Islet of Langerhans (tissue), 1 donor: ENCODE measurements around the gene VPS13D.
"Not testable (repeated sequence)": the region's sequence is repeated elsewhere in the genome, so short reads cannot be mapped to it uniquely, and the experiment has no call there.

Source experiments
- FAIRE-seq: peaks from one replicate; lab custom pipeline; 2011; peaks lifted over from hg19 to GRCh38; lab: Jason Lieb, UNC

Gene VPS13D

DNA sequence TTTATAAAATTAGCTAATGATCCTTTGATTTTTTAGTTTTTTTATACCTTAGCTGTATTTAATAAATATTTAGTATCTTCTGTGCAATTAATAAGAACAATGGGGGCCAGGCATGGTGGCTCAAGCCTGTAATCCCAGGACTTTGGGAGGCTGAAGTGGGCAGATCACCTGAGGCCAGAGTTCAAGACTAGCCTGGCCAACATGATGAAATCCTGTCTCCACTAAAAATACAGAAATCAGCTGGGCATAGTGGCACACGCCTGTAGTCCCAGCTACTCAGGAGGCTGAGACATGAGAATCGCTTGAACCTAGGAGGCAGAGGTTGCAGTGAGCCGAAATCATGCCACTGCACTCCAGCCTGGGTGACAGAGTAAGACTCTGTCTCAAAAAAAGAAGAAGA is 241.1 kb downstream of the VPS13D start:
- not testable (repeated sequence) for FAIRE-seq

DNA sequence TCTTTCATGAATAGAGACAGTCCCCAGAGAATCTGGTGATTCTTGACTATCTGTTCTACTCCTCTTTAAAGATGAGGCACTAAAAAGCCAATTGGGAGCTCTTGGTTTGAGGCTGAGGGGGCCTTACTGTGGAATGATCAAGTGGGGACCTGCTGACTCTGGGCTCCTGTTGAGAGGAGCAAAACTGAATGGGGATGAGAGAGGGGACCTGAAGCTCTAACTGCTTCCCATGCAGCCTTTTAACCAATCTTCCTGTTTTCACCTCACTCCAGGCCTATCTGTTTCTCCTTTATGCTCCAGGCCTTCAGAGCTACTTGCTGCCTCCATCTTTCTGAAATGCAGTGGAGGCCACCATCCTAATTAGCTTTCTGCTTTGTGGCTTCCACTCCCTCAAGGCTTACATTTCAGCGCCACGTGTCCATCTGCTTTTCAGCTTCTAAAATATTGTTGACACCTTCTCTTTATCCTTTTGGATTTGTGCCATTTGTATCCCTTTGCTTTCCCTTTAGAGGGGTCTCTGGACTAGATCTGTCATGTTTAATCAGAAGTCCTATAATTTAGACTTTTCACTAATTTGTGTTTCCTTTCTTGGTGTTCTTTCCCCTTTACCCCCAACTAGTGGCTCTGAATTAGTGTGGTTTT is 242.4 kb downstream of the VPS13D start:
- no peak for FAIRE-seq

DNA sequence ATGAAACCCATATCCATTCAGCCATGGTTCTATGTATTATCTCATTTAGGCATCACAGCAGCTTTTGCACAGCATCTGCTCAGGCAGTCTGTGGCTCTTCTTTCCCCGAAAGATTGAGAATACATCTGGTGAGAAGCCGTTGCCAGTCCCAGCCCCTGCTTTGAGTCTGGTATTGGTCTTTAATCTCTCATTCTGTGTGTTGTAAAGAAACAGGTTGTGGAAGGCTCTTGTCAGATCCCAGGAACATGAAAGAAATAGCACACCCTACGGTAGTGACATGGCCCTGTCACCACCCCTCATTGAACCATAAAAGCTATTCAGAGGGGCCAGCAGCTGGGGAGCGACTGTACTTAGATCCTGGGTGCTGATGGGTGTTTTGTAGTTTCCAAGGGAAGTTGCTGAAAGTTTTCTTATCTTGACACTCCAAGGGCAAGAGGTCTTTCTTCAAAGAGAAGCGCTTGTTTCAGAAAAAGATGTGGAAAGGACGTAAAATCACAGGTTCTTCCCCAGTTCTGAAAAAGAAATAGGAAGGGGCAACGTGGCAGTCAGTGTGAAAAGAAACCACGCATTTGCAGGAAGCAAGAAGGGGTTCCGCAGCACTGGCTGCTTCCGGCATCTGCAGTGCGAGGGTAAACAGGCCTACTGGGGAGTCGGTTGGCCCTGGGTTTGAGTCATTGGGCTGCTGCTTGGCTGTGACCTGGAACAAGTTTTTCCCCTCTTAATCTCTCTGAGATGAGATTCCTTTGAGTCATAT is 243.1 kb downstream of the VPS13D start:
- FAIRE-seq = no peak

DNA sequence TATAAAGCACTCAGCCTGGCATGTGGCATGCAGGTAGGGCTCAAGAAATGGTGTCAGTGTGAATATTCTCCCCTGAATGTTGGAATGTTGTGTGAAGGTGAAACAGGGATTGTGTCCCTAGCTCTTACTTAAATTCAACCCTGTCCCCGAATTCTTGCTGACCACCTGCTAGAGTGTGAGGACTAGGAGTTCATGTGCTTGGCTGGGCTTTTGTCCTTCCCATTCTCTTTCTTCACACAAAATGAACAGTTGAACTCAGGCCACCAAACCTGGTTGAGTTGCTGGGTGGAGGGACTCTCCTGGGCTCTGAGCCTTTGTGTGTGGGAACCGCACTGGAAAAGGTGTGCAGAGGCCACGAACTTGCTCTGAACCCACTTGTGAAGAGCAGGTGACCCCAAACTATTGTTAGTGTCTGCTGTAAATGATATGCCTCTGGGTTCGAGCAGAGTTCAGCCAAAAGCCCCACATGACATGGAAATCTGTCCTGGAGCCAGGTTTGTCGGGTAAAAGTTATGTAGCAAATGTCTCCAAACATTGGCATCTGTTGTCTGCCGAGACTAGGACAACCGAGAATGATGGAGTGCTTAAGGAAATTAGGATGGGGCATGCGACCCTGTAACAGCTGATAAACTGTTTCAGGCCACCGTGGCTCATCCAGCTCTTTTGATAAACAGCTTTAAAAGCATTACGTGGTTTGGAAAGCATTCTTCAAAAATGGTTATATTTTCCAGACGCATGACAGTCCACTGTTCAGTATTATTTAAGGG is 243.9 kb downstream of the VPS13D start:
- FAIRE-seq = no peak

DNA sequence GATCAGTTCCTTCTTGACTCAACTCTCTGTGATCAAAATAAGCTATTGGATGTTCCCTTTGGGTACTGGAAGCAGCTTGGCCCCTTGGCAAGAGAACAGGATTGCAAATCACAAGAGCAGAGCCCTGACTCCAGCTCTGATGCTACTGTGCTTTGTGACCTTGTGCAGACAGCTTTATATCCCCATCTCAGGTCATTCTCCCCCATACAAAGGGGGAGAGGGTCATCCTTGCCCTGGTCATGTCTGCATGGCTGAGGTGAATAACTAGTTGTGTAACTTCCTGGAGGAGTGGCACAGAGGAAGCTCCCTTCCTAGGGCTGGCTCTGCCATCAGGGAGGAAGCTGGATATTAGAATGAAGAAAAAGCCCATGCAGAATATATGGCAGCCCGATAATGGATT is 245.3 kb downstream of the VPS13D start:
- no peak for FAIRE-seq

DNA sequence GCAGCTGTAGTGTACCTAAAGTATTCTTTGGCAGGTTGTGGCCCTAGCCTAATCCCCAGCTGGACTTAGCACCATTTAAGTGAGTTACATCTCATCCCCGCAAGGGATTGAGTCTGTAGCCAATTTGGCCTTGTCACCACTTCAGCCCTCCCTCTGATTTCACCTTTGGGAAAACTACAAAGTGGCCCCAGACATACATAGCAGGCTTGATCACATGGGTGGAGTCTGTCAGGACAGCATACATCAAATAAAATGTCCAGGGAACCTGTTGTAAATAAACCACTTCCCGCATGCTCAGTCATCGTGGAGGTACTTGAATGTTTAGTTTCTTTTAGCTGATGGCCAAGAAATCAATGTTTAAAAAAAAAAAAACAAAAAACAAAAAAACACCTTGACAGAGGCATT is 245.7 kb downstream of the VPS13D start:
- FAIRE-seq = no peak

DNA sequence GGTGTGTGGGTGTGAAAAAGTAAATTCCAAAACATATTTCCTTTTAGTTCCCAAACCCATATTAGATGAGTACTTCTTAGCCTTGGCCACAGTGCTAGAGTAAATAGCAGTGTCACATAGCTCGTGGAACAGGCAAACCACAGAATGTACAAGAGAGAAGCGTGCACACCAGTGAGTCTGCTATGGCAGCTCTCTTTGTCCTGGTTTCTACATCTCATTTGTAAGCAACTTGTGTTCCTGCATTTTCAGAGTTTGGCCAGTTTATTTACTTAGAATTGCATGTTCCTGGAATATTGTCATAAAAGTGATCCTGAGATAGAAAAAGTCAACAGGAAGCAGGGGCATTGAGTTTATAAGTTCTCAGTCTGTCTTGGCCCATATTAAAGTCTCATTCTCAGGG is 246.1 kb downstream of the VPS13D start:
- FAIRE-seq = no peak

DNA sequence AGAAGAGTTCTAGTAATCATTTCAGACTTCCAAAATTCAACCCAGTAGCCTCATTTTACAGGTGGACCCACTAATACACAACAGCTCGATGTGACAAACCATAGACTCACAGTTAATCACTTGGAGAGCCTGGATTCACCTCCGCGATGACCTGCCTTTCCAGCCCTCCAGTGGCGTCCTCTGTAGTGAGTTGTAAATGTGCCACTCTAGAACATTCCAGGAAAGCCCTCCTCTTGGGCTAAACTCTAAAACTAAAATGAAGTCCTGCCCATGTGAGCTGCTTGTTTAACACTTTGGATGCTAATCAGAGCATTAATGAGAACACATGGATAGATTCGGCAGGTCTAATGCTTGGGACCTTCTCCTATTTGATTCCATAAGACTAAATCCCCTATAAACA is 247.5 kb downstream of the VPS13D start:
- FAIRE-seq = no peak

DNA sequence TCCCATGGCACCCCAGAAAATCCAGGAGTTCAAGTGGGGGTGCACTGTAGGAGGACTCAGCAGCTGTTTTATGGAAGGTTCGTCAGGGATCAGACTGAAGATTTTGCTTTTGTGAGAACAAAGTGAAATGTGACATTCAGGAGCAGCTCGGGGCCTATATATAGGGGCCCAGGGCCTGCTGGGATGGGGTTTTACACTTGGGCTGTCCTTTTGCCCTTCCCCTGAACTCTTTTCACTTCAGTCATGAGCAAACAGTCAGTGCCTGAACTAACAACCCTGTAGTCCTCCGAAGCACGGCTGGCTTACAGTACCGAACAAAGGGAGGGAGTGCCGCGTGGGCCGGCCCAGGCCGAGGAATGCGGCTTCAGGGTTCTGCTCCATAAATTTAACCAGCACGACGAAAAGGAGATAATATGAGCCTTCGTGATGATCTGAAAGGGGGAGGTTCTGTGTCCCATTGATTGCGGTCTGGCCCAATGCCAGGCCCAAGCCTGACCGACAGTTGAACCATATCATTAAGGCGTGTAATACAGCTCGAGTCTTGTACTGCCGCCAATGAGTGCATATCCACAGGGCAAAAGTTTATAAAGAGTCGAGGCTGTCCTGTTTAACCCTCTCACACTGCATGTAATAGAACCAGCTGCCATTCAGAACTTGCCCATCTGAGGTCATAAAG is 248.2 kb downstream of the VPS13D start:
- FAIRE-seq = no peak

DNA sequence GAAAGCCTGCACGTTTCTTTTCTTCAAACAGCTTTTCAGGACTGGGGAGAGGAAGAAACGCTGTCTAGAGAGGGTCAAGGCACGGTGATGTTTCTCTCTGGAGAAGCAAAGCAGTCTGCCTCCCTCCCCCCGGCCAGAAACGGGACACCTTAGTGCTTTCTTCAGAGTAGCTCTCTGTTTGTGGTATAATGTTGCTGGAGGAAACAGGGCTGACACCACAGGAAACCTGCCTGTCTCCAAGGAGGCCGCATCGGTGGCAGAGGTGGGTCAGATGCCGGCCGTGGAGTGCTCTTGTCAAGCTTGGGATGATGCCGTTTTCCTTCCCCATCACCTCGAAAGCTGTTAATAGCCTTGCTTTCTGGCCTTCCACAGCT is 248.8 kb downstream of the VPS13D start:
- no peak for FAIRE-seq

DNA sequence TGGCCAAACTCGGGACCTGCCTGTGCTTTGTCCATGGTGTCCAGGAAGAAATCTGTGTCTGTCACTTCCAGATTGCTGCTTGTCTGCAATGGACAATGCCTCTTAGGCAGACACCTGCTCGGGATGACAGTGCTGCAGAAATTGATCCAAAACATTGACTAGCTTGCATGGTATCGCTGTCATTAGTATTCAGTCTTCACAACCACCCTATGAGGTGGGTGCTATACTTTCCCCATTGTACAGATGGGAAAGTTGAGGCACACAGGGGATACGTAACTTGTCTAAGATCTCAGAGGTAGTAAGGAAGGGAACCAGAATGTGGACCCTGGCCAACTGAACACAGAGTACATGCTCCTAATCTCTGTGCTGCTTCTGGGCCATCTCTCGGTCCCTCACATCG is 249.5 kb downstream of the VPS13D start:
- FAIRE-seq = no peak

DNA sequence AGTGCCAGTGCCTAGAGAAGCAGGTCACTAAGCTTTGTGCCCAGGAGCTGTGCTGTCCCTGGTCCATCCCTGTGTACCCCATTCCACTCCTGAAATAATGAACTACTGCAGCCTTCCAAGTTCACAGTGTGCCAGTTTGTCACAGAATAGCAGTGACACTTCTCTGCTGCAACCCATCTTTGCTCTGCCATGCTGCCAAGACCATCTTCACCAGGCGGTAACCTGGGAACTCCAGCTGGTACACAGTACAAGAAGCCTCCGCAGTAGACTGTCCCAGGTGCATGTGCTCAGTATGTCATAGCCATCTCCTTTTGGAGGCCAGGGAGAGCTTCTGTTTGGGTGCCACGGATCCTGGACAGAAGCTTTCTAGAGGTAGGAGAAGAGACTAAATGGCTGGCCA is 250.2 kb downstream of the VPS13D start:
- FAIRE-seq = no peak

DNA sequence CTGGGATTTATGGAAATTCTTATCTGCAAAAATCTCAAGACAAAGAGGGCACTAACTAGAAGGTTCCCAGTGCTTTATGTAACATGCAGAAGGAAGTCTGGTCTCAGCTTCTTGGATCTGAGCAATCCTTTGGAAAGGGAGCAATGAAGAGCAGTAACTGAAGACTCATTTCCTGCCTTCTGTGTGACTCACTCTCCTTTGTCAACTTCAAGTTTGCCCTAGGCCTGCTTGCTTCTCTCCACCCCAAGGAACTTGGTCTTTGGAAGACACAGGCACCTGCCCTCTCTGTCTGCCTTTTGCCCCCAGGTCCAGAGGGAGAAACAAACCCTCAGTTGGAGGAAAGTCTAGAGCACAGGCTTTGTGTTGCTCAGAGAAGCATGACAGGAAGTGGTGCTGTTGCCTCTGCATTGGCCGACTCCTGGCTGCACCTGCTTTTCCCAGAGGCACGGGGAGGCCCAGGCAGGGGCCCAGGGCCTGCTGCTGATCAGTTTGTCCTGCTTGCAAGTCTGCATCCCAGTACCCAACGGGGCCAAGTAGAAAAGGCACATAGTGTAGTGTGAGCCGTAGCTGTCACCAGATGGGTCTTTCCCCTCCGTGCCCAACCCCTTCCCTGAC is 251.0 kb downstream of the VPS13D start:
- no peak for FAIRE-seq

DNA sequence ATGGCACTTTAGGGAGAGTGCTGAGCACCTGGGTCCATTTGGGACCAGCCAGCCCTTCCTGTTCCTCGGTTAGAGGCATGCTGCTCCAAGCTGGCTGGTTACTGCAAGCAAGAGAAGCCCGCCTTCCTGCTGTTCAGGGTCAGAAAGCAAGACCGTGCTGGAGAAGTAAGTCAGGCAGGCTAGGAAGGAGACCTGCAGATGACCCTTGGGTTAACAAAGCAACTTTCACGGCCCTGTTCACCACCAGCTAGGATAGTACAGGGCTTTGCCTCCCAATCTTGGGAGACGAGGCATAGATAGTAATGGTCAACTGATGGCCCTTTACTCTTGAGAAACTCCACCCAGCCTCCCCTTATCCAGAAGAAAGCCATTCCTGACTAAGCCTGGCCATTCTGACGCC is 252.1 kb downstream of the VPS13D start:
- FAIRE-seq = no peak

DNA sequence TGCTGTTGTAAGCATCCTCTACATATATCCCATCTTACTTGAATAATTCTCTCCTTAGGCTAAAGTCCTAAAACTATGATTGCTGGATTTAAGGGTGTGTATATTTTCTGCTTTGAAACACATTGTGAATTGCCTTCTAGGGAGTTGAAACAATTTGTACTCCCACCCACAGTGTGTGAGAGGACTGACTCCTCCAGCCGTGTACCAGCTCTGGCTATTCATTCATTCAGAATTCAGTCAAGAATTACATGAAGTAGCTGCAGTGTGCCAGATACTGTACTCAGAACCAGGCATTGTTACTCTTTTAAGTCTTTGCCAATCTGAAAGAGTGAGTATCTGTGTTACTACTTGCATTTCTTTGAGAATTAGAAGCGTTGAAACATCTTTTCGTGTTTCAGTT is 253.2 kb downstream of the VPS13D start:
- FAIRE-seq = no peak

DNA sequence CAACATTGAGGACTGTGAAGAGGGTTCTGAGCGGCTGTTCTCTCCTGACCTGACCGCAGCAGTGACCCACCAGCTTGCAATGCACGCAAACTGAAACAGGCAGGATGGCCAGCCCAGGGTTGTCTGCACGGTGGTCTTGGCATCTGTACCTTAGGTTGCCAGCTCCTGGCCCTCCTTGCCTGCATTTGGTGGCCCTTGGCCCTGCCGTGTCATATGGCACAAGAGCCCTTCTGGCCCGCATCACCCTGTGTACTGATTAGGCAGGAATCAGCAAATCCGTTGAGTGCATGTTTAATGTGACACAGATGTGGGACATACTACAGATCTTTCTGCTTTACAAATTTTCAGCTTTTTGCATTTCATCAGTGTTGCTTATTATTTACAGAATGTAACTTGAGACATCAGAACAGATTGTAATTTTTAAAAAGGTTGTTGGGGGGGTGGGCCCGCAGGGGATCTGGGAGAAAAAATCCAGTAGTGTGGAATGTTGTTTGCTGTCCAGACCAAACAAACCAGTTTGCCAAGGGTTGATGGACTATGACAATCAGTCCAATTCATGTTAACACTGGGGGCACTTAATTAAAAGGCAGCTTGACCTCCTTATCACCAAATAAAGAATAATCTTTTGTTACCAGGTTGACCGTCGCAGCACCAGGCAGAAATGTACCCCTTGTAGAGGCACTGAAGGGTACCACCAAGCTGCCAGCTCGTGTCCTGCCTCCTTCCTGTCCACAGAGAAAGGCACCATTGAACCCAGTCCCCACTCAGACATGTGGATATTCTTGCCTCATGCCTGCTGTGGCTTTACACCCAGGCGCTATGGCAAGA is 255.6 kb downstream of the VPS13D start:
- FAIRE-seq = no peak

DNA sequence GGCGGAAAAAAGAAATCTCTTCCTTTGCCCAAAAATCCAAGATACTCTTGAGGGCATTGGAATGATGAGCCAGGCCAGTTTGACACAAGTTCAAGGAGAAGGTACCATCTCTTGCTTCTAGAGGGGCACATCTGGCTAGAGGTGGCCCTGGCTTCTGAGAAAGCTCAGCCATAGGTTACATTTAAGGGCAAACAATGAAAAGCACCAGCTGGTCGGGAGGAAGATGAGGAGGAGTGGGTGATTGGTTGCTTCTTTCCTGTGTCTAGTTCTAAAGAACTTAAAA is 256.2 kb downstream of the VPS13D start:
- FAIRE-seq = no peak

DNA sequence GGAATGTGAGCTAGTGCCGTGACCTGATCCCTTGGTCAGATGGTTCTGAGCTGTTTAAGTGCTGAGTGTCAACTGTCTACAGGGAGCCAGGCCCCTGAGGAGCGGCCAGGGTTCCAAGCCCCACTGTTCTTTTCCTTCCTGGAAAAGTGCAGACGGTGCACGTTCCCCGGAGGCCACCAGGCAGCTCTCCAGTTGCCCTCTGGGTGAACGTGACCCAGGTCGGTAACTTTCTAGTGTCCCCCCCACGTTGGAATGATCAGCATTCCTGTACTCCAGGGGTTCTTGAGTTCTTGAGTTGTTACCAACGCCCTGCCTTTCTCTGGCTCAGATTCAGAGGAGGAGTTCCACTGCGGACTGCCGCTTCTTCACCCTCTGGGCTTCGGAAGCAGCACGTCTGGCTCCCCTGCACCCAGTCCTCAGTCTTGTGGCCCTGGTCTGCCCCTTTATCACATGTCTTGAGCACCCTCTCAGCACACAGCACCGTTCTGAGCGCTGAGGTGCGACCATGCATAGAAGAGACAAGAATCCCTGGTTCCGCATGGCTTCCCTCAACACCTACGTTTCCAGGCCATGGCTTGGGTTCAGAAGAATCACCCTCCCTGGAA is 256.7 kb downstream of the VPS13D start:
- FAIRE-seq = no peak

DNA sequence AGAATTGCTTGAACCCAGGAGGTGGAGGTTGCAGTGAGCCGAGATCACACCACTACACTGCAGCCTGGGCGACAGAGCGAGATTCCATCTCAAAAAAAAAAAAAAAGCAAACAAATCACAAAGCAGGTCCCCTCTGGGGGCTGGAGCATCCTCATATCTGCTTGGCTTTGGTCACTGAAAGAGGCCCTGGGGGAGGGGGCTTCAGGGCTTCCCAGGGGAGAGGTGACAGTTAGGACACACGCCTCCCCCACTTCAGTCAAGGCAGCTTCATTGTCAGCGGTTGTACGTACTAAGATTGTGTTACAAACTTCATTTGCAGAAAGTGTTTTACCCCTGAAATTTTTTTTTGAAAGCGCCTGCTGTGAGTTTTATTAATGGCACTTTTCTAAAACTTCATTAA is 257.7 kb downstream of the VPS13D start:
- FAIRE-seq = no peak

DNA sequence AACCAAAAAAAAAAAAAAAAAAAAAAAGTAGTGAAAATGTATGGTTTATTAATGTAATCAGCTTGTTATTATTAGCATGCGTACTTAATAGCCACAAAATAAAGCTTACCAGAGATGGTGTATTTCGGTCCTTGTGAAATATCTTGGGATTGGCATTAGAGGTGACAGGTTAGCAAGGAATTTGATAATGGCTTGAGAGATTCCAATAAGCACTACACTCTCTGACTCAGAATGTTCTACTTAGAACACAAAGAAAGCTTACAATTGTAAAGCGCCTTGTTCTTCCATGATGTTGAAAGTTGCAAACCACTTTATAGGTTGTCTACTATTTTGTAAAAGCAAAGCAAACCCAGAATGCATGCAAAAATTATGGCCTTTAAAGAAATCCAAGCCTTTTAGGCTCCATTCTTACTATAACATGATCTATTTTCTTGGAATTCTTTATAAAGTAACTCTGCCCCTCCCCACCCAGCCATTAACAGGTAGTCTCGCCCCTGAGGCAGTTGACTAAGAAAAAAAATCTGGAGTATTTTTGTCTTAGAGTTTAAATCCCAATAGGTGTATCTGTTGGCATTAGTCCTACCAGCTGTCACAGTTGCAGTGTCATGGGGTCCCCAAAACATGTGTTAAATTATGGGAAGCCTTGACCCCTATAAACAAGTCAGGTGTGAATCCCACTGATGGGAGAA is 259.0 kb downstream of the VPS13D start:
- no peak for FAIRE-seq
